GM12878 (cell line): Measurements from ENCODE around the gene RIOX2. TPM values are rescaled to one million over a fixed set of nuclear protein-coding genes. Genes with fewer than 3 reads are reported as not detected.

Source experiments
- ATAC-seq: fragments of 200-7000 bp; cut with Tn5 transposase; 3 replicates; pipeline ENCODE4 v1.9.1; 2020; ENCODE audit warnings: mild to moderate bottlenecking, moderate library complexity
- BruUV-seq: library from RNA; stranded (reverse); fragments of 400-500 nt; replicated peaks from 2 replicates; lab custom pipeline; 2021; lab: Mats Ljungman, UMichigan
- CTCF ChIA-PET: fragments of 300-600 bp; sonication (Branson Sonifier 250); formaldehyde crosslinking; extraction: SDS; loops from one replicate; lab custom pipeline; 2021; ENCODE audit warnings: inconsistent platforms; lab: Yijun Ruan, JAX
- POLR2A ChIA-PET: fragments of 350-600 bp; formaldehyde crosslinking; extraction: SDS; loops from one replicate; lab custom pipeline; 2021; ENCODE audit warnings: inconsistent platforms; lab: Charles Lee
- RAD21 ChIA-PET: fragments of 300-600 bp; sonication (Branson Sonifier 250); formaldehyde crosslinking; loops from one replicate; lab custom pipeline; 2023; ENCODE audit warnings: antibody characterized with exemption; ENCODE audit not compliant: unreplicated experiment; lab: Charles Lee
- SMC1A ChIA-PET: fragments of 300-600 bp; sonication (Branson Sonifier 250); formaldehyde crosslinking; loops from one replicate; lab custom pipeline; 2023; ENCODE audit not compliant: unreplicated experiment, uncharacterized antibody; lab: Charles Lee
- DNase-seq: peaks from one replicate; pipeline ENCODE4 v3.0.0-alpha.2; 2011; ENCODE audit warnings: low read depth, low spot score
- FAIRE-seq: peaks from 3 replicates; lab custom pipeline; 2011; peaks lifted over from hg19 to GRCh38; lab: Jason Lieb, UNC
- H2AFZ ChIP-seq: 2 replicates; pipeline ENCODE4 v1.6.0; 2011; ENCODE audit warnings: low read depth, low read length, control low read depth; ENCODE audit not compliant: control insufficient read depth
- H3K27ac ChIP-seq: 2 replicates; pipeline ENCODE4 v1.5.1; 2011; ENCODE audit warnings: control low read depth; ENCODE audit not compliant: control insufficient read depth, insufficient read depth
- H3K27me3 ChIP-seq, 2 experiments: replicated peaks in 1 of 2; 2 replicates each; pipeline versions ENCODE4 v1.6.0 to v1.6.1; 2011; ENCODE audit warnings: low read length in 1 of 2; ENCODE audit not compliant: control insufficient read depth in 2 of 2, insufficient read depth in 2 of 2
- H3K36me3 ChIP-seq, 2 experiments: 2 replicates each; pipeline ENCODE4 v1.5.1; 2011; ENCODE audit warnings: low read length in 1 of 2; ENCODE audit not compliant: control insufficient read depth in 2 of 2, insufficient read depth in 2 of 2
- H3K4me1 ChIP-seq: 2 replicates; pipeline ENCODE4 v1.6.1; 2011; ENCODE audit warnings: mild to moderate bottlenecking, low read length, moderate library complexity, mixed read lengths; ENCODE audit not compliant: control insufficient read depth, insufficient read depth
- H3K4me2 ChIP-seq: 2 replicates; pipeline ENCODE4 v1.6.0; 2011; ENCODE audit warnings: control low read depth; ENCODE audit not compliant: control insufficient read depth, insufficient read depth
- H3K4me3 ChIP-seq: fragments of 200-600 bp; sonication (generic); 2 replicates; pipeline ENCODE4 v1.5.1; 2016
- H3K79me2 ChIP-seq: 2 replicates; pipeline ENCODE4 v1.6.0; 2011; ENCODE audit warnings: low read length; ENCODE audit not compliant: control insufficient read depth, insufficient read depth
- H3K9ac ChIP-seq: 2 replicates; pipeline ENCODE4 v1.8.0; 2011; ENCODE audit warnings: low read length, control low read depth, mixed read lengths; ENCODE audit not compliant: control insufficient read depth, insufficient read depth
- H3K9me3 ChIP-seq: replicated peaks from 3 replicates; pipeline ENCODE4 v1.5.1; 2011; ENCODE audit warnings: mild to moderate bottlenecking, low read length; ENCODE audit not compliant: control insufficient read depth, insufficient read depth
- H4K20me1 ChIP-seq: 2 replicates; pipeline ENCODE4 v1.6.0; 2011; ENCODE audit not compliant: control insufficient read depth, insufficient read depth
- CEBPZ ChIP-seq: fragments of 150-350 bp; IDR thresholded peaks from 2 replicates; pipeline ENCODE4 v1.6.1; 2016; ENCODE audit warnings: low read depth, low read length
- CTCF ChIP-seq, 3 experiments: IDR thresholded peaks in 2 of 3; conservative IDR thresholded peaks in 1 of 3; 2 replicates each; pipeline ENCODE4 v1.5.1; 2011; ENCODE audit warnings: low read depth in 3 of 3, low read length in 3 of 3, mild to moderate bottlenecking in 3 of 3, control low read depth in 2 of 3, moderate library complexity in 2 of 3, inconsistent platforms in 1 of 3, mixed read lengths in 1 of 3; ENCODE audit not compliant: control insufficient read depth in 2 of 3, insufficient read depth in 1 of 3; ENCODE audit errors: extremely low read depth in 1 of 3
- NBN ChIP-seq: fragments of 450-650 bp; IDR thresholded peaks from 2 replicates; pipeline ENCODE4 v1.6.1; 2016
- NR2C1 ChIP-seq: fragments of 450-650 bp; IDR thresholded peaks from 2 replicates; pipeline ENCODE4 v1.6.1; 2017; ENCODE audit warnings: antibody characterized with exemption, mild to moderate bottlenecking, moderate library complexity
- PKNOX1 ChIP-seq: fragments of 450-650 bp; IDR thresholded peaks from 2 replicates; pipeline ENCODE4 v1.6.1; 2016; ENCODE audit warnings: mild to moderate bottlenecking
- ZBTB40 ChIP-seq: fragments of 450-650 bp; IDR thresholded peaks from 2 replicates; pipeline ENCODE4 v1.6.1; 2016; ENCODE audit warnings: mild to moderate bottlenecking, moderate library complexity, borderline replicate concordance
- WGBS: methylation state at CpG from one replicate; pipeline ENCODE4 v1.1.6; 2016; ENCODE audit warnings: low lambda C conversion rate; ENCODE audit not compliant: insufficient replicate concordance, insufficient coverage; ENCODE audit errors: missing lambda C conversion rate; 5-methylcytosine and 5-hydroxymethylcytosine counted together
- in situ Hi-C: fragments of 300-500 bp; cut with MboI; formaldehyde crosslinking; loops from 9 replicates; pipeline ENCODE4 v1.14.3; 2018; ENCODE audit warnings: mixed read lengths
- intact Hi-C: fragments of 100-400 bp; cut with micrococcal nuclease; formaldehyde crosslinking; loops from one replicate; pipeline ENCODE4 v1.14.2; 2022; ENCODE audit not compliant: unreplicated experiment
- polyA plus RNA-seq, 11 experiments: library from polyadenylated mRNA; depleted of rRNA in 4 of 11; unstranded in 6 of 11; stranded (reverse) in 5 of 11; fragments of >200 nt; fragmentation: Nextera tagmentation in 4 of 11; fragmentation: Illumina TruSeq in 1 of 11; extraction: Ambion mirVana in 4 of 11; extraction: Trizol in 1 of 11; gene quantifications; 1 replicate in 1 of 11; 2 replicates in 10 of 11; pipeline versions ENCODE4 v1.2.1 to v1.2.3, GENCODE V29; 2011 to 2016; ENCODE audit warnings: inconsistent platforms in 2 of 11, missing spikeins in 2 of 11, low read depth in 1 of 11
- total RNA-seq, 4 experiments: library from RNA; depleted of rRNA in 3 of 4; stranded (reverse); fragments of >200 nt in 3 of 4; fragmentation: Illumina TruSeq in 1 of 4; extraction: Trizol in 1 of 4; gene quantifications; 2 replicates each; pipeline versions ENCODE4 v1.2.1 to v1.2.3, GENCODE V29; 2013 to 2021

The RIOX2 gene
- total and polyA plus RNA-seq, 10 of the 15 experiments (the other 5 are each of a cell fraction or from before 2014, with no cell fraction given): 24.1 to 52.6 (median 44.0) TPM

- H2AFZ ChIP-seq: no peak overlapping the region
- H3K9ac ChIP-seq: no peak overlapping the region
- no peak for TF ChIP-seq CTCF (IDR thresholded peaks at IDR 0.05 in 2 of 3, conservative IDR thresholded peaks at IDR 0.05 in 1 of 3; ENCODE audit: control insufficient read depth in 2 of 3, extremely low read depth in 1 of 3, insufficient read depth in 1 of 3, low read depth in 3 of 3, low read length in 3 of 3)
- TF ChIP-seq ZBTB40: no peak
- TF ChIP-seq NBN: no peak
- no peak for TF ChIP-seq CEBPZ
- no peak for TF ChIP-seq PKNOX1
- TF ChIP-seq NR2C1: no peak
- DNase-seq: no peak
- in situ Hi-C loops (no loop called here), intact Hi-C loops (no loop called here)
- ChIA-PET POLR2A (no interaction called here), RAD21 (interaction anchor here (2.0 kb wide), 1 partner anchor 8 kb away, joined by 5 read pairs; no protein-coding TSS in a partner anchor), SMC1A (interaction anchor here (0.8 to 4.9 kb wide), 5 partner anchors 9 to 227 kb away, joined by 3 to 21 read pairs (median 3); no protein-coding TSS in a partner anchor), CTCF (interaction anchor here (0.9 to 6.5 kb wide), 5 partner anchors 10 to 89 kb away, joined by 3 to 58 read pairs (median 4); no protein-coding TSS in a partner anchor)
- no peak for FAIRE-seq
- no peaks in the 10 kb centered on the region for H4K20me1 ChIP-seq
- H3K27me3 ChIP-seq: no peaks in the 10 kb centered on the region
- peaks cover 10% of the 10 kb centered on the region; the same call in 1 of the 2 replicates for H3K4me1 ChIP-seq
- no peaks in the 10 kb centered on the region for H3K36me3 ChIP-seq
- no peaks in the 10 kb centered on the region for H3K79me2 ChIP-seq
- no peak overlapping the region for H3K4me3 ChIP-seq
- BruUV-seq: no TSS peak
- no peak for ATAC-seq
- no peak overlapping the region for H3K27ac ChIP-seq
- WGBS: 45% methylated on average over 4 of the region's 4 CpGs
- H3K4me2 ChIP-seq: no peak overlapping the region
- H3K9me3 ChIP-seq: no peaks in the 10 kb centered on the region
Observed at GRCh38 chr3:98013411-98014267, 41.4 kb upstream of the RIOX2 start.
